ENCODE results near the gene FUS.

- TF ChIP-seq POLR2AphosphoS5 (IDR thresholded peaks at IDR 0.05; ENCODE audit: low read depth, low read length), result no peak; the same call in 1 of the 2 replicates
- no peak for TF ChIP-seq ZNF274 (IDR thresholded peaks at IDR 0.05; ENCODE audit: low read depth, low read length)
- TF ChIP-seq SIN3A (IDR thresholded peaks at IDR 0.05; ENCODE audit: low read depth), result no peak
- no peak for TF ChIP-seq CTCF (IDR thresholded peaks at IDR 0.05 in 2 of 3, conservative IDR thresholded peaks at IDR 0.05 in 1 of 3; ENCODE audit: borderline replicate concordance in 1 of 3, insufficient read depth in 1 of 3, low read depth in 2 of 3, low read length in 2 of 3)
Measured at GRCh38 chr16:31199430-31200041, 19.6 kb downstream of the FUS start.
